ENCODE measurements around the gene TMEM141. TPM values are rescaled to one million over a fixed set of nuclear protein-coding genes. Genes with fewer than 3 reads are reported as not detected.

Gene TMEM141
- total and polyA plus RNA-seq, 2 of the 8 experiments (the other 6 are each of a cell fraction or from before 2014, with no cell fraction given), result 51.1 to 137 TPM

- Histone ChIP-seq H3K4ac (replicated peaks; ENCODE audit: insufficient read length, low read depth, low read length) (no peak overlapping the region), H3K18ac (ENCODE audit: extremely low read depth, low read length) (no peak overlapping the region), H3K4me2 (ENCODE audit: insufficient read depth in 1 of 2, low read depth in 2 of 2, low read length in 2 of 2) (no peak overlapping the region), H3K79me2 (ENCODE audit: control insufficient read depth in 1 of 2, insufficient read depth in 2 of 2, low read length in 2 of 2) (no peaks in the 10 kb centered on the region), H3K14ac (ENCODE audit: insufficient read length) (no peak overlapping the region), H4K5ac (ENCODE audit: insufficient read length, low read depth, low read length) (no peak overlapping the region), H3K79me1 (ENCODE audit: low read depth, low read length) (no peaks in the 10 kb centered on the region; the same call in 1 of the 2 replicates), H2BK12ac (ENCODE audit: low read depth, low read length) (no peak overlapping the region), H2AK5ac (ENCODE audit: low read depth, low read length) (no peak overlapping the region), H3K9ac (replicated peaks in 1 of 4; ENCODE audit: extremely low read depth in 1 of 4, low read depth in 3 of 4, low read length in 3 of 4) (no peak overlapping the region), H3K23me2 (ENCODE audit: low read depth, low read length) (no peaks in the 10 kb centered on the region; the same call in 1 of the 2 replicates), H2AFZ (ENCODE audit: low read length) (no peak overlapping the region), H2BK15ac (ENCODE audit: low read length) (no peak overlapping the region), H3K4me3 (ENCODE audit: extremely low read depth in 1 of 4, insufficient read depth in 2 of 4, low read depth in 3 of 4, low read length in 4 of 4) (no peak overlapping the region), H3K27ac (ENCODE audit: low read depth, low read length) (no peak overlapping the region), H3K36me3 (ENCODE audit: control insufficient read depth in 2 of 4, insufficient read depth in 4 of 4, low read length in 3 of 4) (no peaks in the 10 kb centered on the region), H3K4me1 (replicated peaks in 1 of 4; ENCODE audit: control insufficient read depth in 3 of 4, insufficient read depth in 4 of 4, low read length in 3 of 4) (peaks cover 0 to 7% (median 3%) of the 10 kb centered on the region in 4 experiments; a peak in 4 of 7 replicates), H4K91ac (replicated peaks; ENCODE audit: insufficient read length, low read length) (no peak overlapping the region), H3K23ac (ENCODE audit: insufficient read length) (no peak overlapping the region), H3K27me3 (replicated peaks in 1 of 4; ENCODE audit: control insufficient read depth in 3 of 4, extremely low read depth in 1 of 4, insufficient read depth in 3 of 4, low read length in 3 of 4) (no peaks in the 10 kb centered on the region), H2BK120ac (replicated peaks; ENCODE audit: low read depth, low read length) (no peak overlapping the region), H2BK20ac (ENCODE audit: low read length) (no peak overlapping the region), H4K8ac (ENCODE audit: extremely low read depth, insufficient read depth, low read length) (no peak overlapping the region), H4K20me1 (replicated peaks in 1 of 2; ENCODE audit: control insufficient read depth in 1 of 2, insufficient read depth in 2 of 2, low read length in 2 of 2) (peaks cover 0 to 8% of the 10 kb centered on the region in 2 experiments), H3K9me3 (ENCODE audit: insufficient read depth in 2 of 2, low read depth in 1 of 2, low read length in 1 of 2) (no peaks in the 10 kb centered on the region), H2BK5ac (ENCODE audit: low read depth, low read length) (no peak overlapping the region), H3K56ac (replicated peaks; ENCODE audit: insufficient read length, low read depth, low read length) (no peak overlapping the region)
- no peak for FAIRE-seq
- POLR2A ChIA-PET (ENCODE audit: partially characterized antibody), result no interaction called here
- 77% methylated on average over 3 of the region's 3 CpGs; no CpG with 5 or more reads in 1 of the 2 experiments for WGBS, 2 experiments (ENCODE audit: extremely low coverage in 1 of 2, insufficient coverage in 1 of 2, insufficient read length in 1 of 2, insufficient replicate concordance in 2 of 2, low coverage in 1 of 2, low lambda C conversion rate in 2 of 2, missing lambda C conversion rate in 1 of 2)
- DNase-seq (ENCODE audit: low read depth in 1 of 2, low spot score in 2 of 2), result no peak
- CTCF ChIA-PET (ENCODE audit: partially characterized antibody), result no interaction called here
- TF ChIP-seq ATF3 (IDR thresholded peaks at IDR 0.05; ENCODE audit: insufficient read depth, low read depth, low read length) (no peak), EGR1 (IDR thresholded peaks at IDR 0.05; ENCODE audit: borderline replicate concordance, low read depth, low read length) (no peak), CHD2 (IDR thresholded peaks at IDR 0.05; ENCODE audit: low read length) (no peak), JUND (IDR thresholded peaks at IDR 0.05; ENCODE audit: low read length) (no peak), RNF2 (IDR thresholded peaks at IDR 0.05; ENCODE audit: borderline replicate concordance, low read depth, low read length, missing control alignments, poor library complexity, severe bottlenecking) (no peak), NANOG (IDR thresholded peaks at IDR 0.05; ENCODE audit: insufficient read depth, low read depth, low read length, poor library complexity, severe bottlenecking) (no peak), HDAC2 (IDR thresholded peaks at IDR 0.05; ENCODE audit: borderline replicate concordance in 1 of 2, low read depth in 2 of 2, low read length in 2 of 2) (no peak), TBP (IDR thresholded peaks at IDR 0.05; ENCODE audit: low read depth, low read length) (no peak), SP1 (IDR thresholded peaks at IDR 0.05; ENCODE audit: low read depth, low read length) (no peak), ATF2 (IDR thresholded peaks at IDR 0.05; ENCODE audit: low read length) (no peak)
- TF ChIP-seq, protein P1, sequence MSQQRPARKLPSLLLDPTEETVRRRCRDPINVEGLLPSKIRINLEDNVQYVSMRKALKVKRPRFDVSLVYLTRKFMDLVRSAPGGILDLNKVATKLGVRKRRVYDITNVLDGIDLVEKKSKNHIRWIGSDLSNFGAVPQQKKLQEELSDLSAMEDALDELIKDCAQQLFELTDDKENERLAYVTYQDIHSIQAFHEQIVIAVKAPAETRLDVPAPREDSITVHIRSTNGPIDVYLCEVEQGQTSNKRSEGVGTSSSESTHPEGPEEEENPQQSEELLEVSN (IDR thresholded peaks at IDR 0.05), result no peak
These were observed 1.6 kb upstream of the TMEM141 start for GRCh38 chr9:136789523-136789937.

All from H1 (cell line).